DOHH2 (cell line): ENCODE measurements around the gene IRGC.

Experiments
- EZH2phosphoT487 ChIP-seq: fragments of 200-600 bp; sonication (generic); IDR thresholded peaks from 2 replicates; pipeline ENCODE4 v1.6.1; 2017; ENCODE audit warnings: borderline replicate concordance, mild to moderate bottlenecking, antibody characterized with exemption, low read length, moderate library complexity, mixed read lengths
- TF ChIP-seq, protein P1 (sequence below): fragments of 200-600 bp; sonication (generic); IDR thresholded peaks from one replicate; pipeline ENCODE4 v1.5.1; 2014; ENCODE audit warnings: antibody characterized with exemption, mild to moderate bottlenecking, low read depth, low read length; ENCODE audit not compliant: poor library complexity, severe bottlenecking

DNA sequence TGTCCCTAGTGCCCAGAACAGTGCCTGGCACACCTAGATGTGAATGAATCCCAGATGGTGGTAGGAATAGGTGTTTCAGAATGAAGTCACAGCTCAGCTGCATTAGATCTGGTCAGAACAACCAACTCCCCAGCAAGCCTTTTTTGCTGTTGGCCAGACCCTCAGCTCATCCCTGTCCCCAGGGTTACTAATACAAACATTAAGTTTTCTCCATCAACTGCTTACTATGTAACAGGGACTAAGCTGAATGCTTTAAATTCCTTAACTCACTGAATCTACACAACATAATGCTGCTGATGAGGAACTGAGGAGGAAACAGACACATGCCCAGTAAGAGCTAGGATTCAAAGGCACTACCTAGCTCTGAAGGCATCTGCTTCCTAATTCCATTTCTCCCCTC is 20.1 kb downstream of the IRGC start:
- TF ChIP-seq, protein P1, sequence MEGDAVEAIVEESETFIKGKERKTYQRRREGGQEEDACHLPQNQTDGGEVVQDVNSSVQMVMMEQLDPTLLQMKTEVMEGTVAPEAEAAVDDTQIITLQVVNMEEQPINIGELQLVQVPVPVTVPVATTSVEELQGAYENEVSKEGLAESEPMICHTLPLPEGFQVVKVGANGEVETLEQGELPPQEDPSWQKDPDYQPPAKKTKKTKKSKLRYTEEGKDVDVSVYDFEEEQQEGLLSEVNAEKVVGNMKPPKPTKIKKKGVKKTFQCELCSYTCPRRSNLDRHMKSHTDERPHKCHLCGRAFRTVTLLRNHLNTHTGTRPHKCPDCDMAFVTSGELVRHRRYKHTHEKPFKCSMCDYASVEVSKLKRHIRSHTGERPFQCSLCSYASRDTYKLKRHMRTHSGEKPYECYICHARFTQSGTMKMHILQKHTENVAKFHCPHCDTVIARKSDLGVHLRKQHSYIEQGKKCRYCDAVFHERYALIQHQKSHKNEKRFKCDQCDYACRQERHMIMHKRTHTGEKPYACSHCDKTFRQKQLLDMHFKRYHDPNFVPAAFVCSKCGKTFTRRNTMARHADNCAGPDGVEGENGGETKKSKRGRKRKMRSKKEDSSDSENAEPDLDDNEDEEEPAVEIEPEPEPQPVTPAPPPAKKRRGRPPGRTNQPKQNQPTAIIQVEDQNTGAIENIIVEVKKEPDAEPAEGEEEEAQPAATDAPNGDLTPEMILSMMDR, result no peak
- TF ChIP-seq EZH2phosphoT487, result no peak
